Hepatocyte (in vitro differentiated cells): ENCODE data around the gene CHSY3. TPM values are rescaled to one million over a fixed set of nuclear protein-coding genes. Genes with fewer than 3 reads are reported as not detected.

Experiments
- DNase-seq: peaks from one replicate; pipeline ENCODE4 v3.0.0-alpha.2; 2016; ENCODE audit warnings: low spot score
- H2AFZ ChIP-seq: fragments of 200-600 bp; sonication (generic); 2 replicates; pipeline ENCODE4 v1.6.0; 2016; ENCODE audit warnings: antibody characterized with exemption, mild to moderate bottlenecking
- H3K27ac ChIP-seq: fragments of 200-600 bp; sonication (generic); 2 replicates; pipeline ENCODE4 v1.5.1; 2016; ENCODE audit warnings: mild to moderate bottlenecking
- H3K27me3 ChIP-seq: fragments of 200-600 bp; sonication (generic); 2 replicates; pipeline ENCODE4 v1.6.1; 2016
- H3K36me3 ChIP-seq: fragments of 200-600 bp; sonication (generic); replicated peaks from 2 replicates; pipeline ENCODE4 v1.5.1; 2016; ENCODE audit warnings: low read depth; ENCODE audit not compliant: insufficient read depth
- H3K4me1 ChIP-seq: fragments of 200-600 bp; sonication (generic); 2 replicates; pipeline ENCODE4 v1.5.1; 2016; ENCODE audit warnings: mild to moderate bottlenecking, moderate library complexity; ENCODE audit not compliant: insufficient read depth
- H3K4me2 ChIP-seq: fragments of 200-600 bp; sonication (generic); 2 replicates; pipeline ENCODE4 v1.6.0; 2016
- H3K4me3 ChIP-seq: fragments of 200-600 bp; sonication (generic); 2 replicates; pipeline ENCODE4 v1.5.1; 2016; ENCODE audit warnings: mild to moderate bottlenecking
- H3K79me2 ChIP-seq: fragments of 200-600 bp; sonication (generic); 2 replicates; pipeline ENCODE4 v1.6.0; 2017; ENCODE audit warnings: mild to moderate bottlenecking
- H3K9me2 ChIP-seq: fragments of 200-600 bp; sonication (generic); replicated peaks from 2 replicates; pipeline ENCODE4 v1.6.0; 2017; ENCODE audit warnings: mild to moderate bottlenecking; ENCODE audit not compliant: insufficient read depth
- H3K9me3 ChIP-seq: fragments of 200-600 bp; sonication (generic); 2 replicates; pipeline ENCODE4 v1.5.1; 2016; ENCODE audit warnings: low read depth, mild to moderate bottlenecking
- H4K20me1 ChIP-seq: fragments of 200-600 bp; sonication (generic); 2 replicates; pipeline ENCODE4 v1.6.0; 2016; ENCODE audit warnings: mild to moderate bottlenecking; ENCODE audit not compliant: insufficient read depth, poor library complexity, severe bottlenecking
- CTCF ChIP-seq: fragments of 200-600 bp; sonication (generic); IDR thresholded peaks from 2 replicates; pipeline ENCODE4 v1.5.1; 2016; ENCODE audit warnings: antibody characterized with exemption, mild to moderate bottlenecking; ENCODE audit not compliant: poor library complexity
- EZH2 ChIP-seq: fragments of 200-600 bp; sonication (generic); IDR thresholded peaks from 2 replicates; pipeline ENCODE4 v1.6.1; 2016; ENCODE audit warnings: antibody characterized with exemption, mild to moderate bottlenecking, borderline replicate concordance
- EZH2phosphoT487 ChIP-seq: fragments of 200-600 bp; sonication (generic); IDR thresholded peaks from one replicate; pipeline ENCODE4 v1.6.1; 2018; ENCODE audit warnings: antibody characterized with exemption, mild to moderate bottlenecking, low read depth, moderate library complexity; ENCODE audit not compliant: unreplicated experiment, severe bottlenecking
- WGBS: methylation state at CpG from one replicate; pipeline ENCODE4 v1.1.6; 2016; ENCODE audit warnings: low lambda C conversion rate; ENCODE audit errors: missing lambda C conversion rate; 5-methylcytosine and 5-hydroxymethylcytosine counted together
- polyA plus RNA-seq: library from polyadenylated mRNA; unstranded; fragments of >200 nt; fragmentation: Nextera tagmentation; extraction: Ambion mirVana; gene quantifications from 2 replicates; pipeline ENCODE4 v1.2.1, GENCODE V29; 2016
- total RNA-seq: library from RNA; depleted of rRNA; stranded (reverse); fragments of >200 nt; gene quantifications from 2 replicates; pipeline ENCODE4 v1.2.3, GENCODE V29; 2014

CHSY3 gene
- total and polyA plus RNA-seq, 2 experiments from 2014 or later, result 16.0 to 22.4 TPM

GRCh38 chr5:130090569-130091270, 186.5 kb downstream of the CHSY3 start:
- WGBS, result 52% methylated on average over 8 of the region's 8 CpGs
- no peak overlapping the region for H3K4me3 ChIP-seq
- no peak for DNase-seq
- no peaks in the 10 kb centered on the region for H3K9me3 ChIP-seq
- H3K9me2 ChIP-seq, result no peaks in the 10 kb centered on the region
- TF ChIP-seq EZH2 (no peak), EZH2phosphoT487 (no peak), CTCF (no peak)
- H3K79me2 ChIP-seq, result no peaks in the 10 kb centered on the region
- H2AFZ ChIP-seq, result no peak overlapping the region
- no peaks in the 10 kb centered on the region for H4K20me1 ChIP-seq
- H3K4me1 ChIP-seq, result peaks cover 5% of the 10 kb centered on the region
- H3K27me3 ChIP-seq, result no peaks in the 10 kb centered on the region
- H3K36me3 ChIP-seq, result no peaks in the 10 kb centered on the region
- H3K27ac ChIP-seq, result no peak overlapping the region
- H3K4me2 ChIP-seq, result no peak overlapping the region

- H3K4me1 ChIP-seq, result peaks cover 5% of the 10 kb centered on the region
- H4K20me1 ChIP-seq, result no peaks in the 10 kb centered on the region
- H3K79me2 ChIP-seq, result no peaks in the 10 kb centered on the region
- no peak for TF ChIP-seq EZH2
- no peak for TF ChIP-seq EZH2phosphoT487
- no peak for TF ChIP-seq CTCF
- H3K9me3 ChIP-seq, result no peaks in the 10 kb centered on the region
- no peaks in the 10 kb centered on the region for H3K27me3 ChIP-seq
- no peak for DNase-seq
- no peaks in the 10 kb centered on the region for H3K9me2 ChIP-seq
- no peak overlapping the region for H3K4me2 ChIP-seq
- no peaks in the 10 kb centered on the region for H3K36me3 ChIP-seq
- no peak overlapping the region for H3K27ac ChIP-seq
- H3K4me3 ChIP-seq, result no peak overlapping the region
- H2AFZ ChIP-seq, result no peak overlapping the region
These were observed 188.7 kb downstream of the CHSY3 start for GRCh38 chr5:130092991-130093390.

GRCh38 chr5:130096483-130096882, 192.2 kb downstream of the CHSY3 start:
- Histone ChIP-seq H3K4me1 (peaks cover under 1% of the 10 kb centered on the region), H4K20me1 (no peaks in the 10 kb centered on the region), H3K36me3 (no peaks in the 10 kb centered on the region), H3K4me2 (no peak overlapping the region), H3K4me3 (no peak overlapping the region), H3K9me2 (no peaks in the 10 kb centered on the region), H3K9me3 (no peaks in the 10 kb centered on the region), H3K27me3 (no peaks in the 10 kb centered on the region), H2AFZ (no peak overlapping the region), H3K79me2 (no peaks in the 10 kb centered on the region), H3K27ac (no peak overlapping the region)
- no peak for DNase-seq
- TF ChIP-seq EZH2phosphoT487, result no peak
- 48% methylated on average over 2 of the region's 2 CpGs for WGBS

GRCh38 chr5:130099008-130099407, 194.7 kb downstream of the CHSY3 start:
- Histone ChIP-seq H3K4me1 (no peaks in the 10 kb centered on the region), H3K79me2 (no peaks in the 10 kb centered on the region), H3K4me2 (no peak overlapping the region), H3K27ac (no peak overlapping the region), H4K20me1 (no peaks in the 10 kb centered on the region), H3K27me3 (no peaks in the 10 kb centered on the region), H3K9me3 (no peaks in the 10 kb centered on the region), H3K36me3 (no peaks in the 10 kb centered on the region), H2AFZ (no peak overlapping the region), H3K9me2 (no peaks in the 10 kb centered on the region), H3K4me3 (no peak overlapping the region)
- WGBS, result 57% methylated on average over 2 of the region's 2 CpGs
- DNase-seq, result no peak
- no peak for TF ChIP-seq CTCF
- no peak for TF ChIP-seq EZH2
- TF ChIP-seq EZH2phosphoT487, result no peak
